ENCODE measurements around the gene PSMB11.
A peak's percentile ranks its signal among the peaks of the same experiment; 100 is the strongest.

The PSMB11 gene

GRCh38 chr14:23033801-23034497 lies 8.1 kb upstream of the PSMB11 start:
- Histone ChIP-seq H3K4me1 (peaks cover 9% of the 10 kb centered on the region), H3K4me2 (ENCODE audit: low read length) (peak overlapping the region; percentile 95), H3K4me3 (ENCODE audit: low read depth, low read length) (peak overlapping the region; percentile 93), H3K36me3 (ENCODE audit: control insufficient read depth, insufficient read depth, low read length) (no peaks in the 10 kb centered on the region), H3K27me3 (ENCODE audit: control insufficient read depth, insufficient read depth, low read length) (no peaks in the 10 kb centered on the region), H3K27ac (peak overlapping the region; percentile 96), H2AFZ (peak overlapping the region; percentile 87), H3K79me2 (peaks cover 24% of the 10 kb centered on the region), H3K9me3 (ENCODE audit: control insufficient read depth, low read length) (no peaks in the 10 kb centered on the region), H3K9ac (peak overlapping the region; percentile 70)
- no peak for TF ChIP-seq CTCF (IDR thresholded peaks at IDR 0.05)

GRCh38 chr14:23034498-23035302 lies 7.3 kb upstream of the PSMB11 start, which contains the start of gene PSMB5:
TSS of gene PSMB5 (minus strand) at chr14:23034900. CDS start at chr14:23034881, 19 bp downstream.
- Histone ChIP-seq H3K4me2 (ENCODE audit: low read length) (peak within 1 kb of the TSS; percentile 95), H3K36me3 (ENCODE audit: control insufficient read depth, insufficient read depth, low read length) (no peaks in the 10 kb centered on the region), H3K27ac (peak within 1 kb of the TSS; percentile 96), H3K27me3 (ENCODE audit: control insufficient read depth, insufficient read depth, low read length) (no peaks in the 10 kb centered on the region), H3K4me3 (ENCODE audit: low read depth, low read length) (peak within 1 kb of the TSS; percentile 93), H3K79me2 (peaks cover 18% of the 10 kb centered on the region), H3K4me1 (peaks cover 9% of the 10 kb centered on the region), H3K9ac (peak within 1 kb of the TSS; percentile 70), H3K9me3 (ENCODE audit: control insufficient read depth, low read length) (no peaks in the 10 kb centered on the region), H2AFZ (peak within 1 kb of the TSS; percentile 87)
- TF ChIP-seq CTCF (IDR thresholded peaks at IDR 0.05): peak; percentile 6

- Histone ChIP-seq H2AFZ (peak overlapping the region; percentile 87), H3K27me3 (ENCODE audit: control insufficient read depth, insufficient read depth, low read length) (no peaks in the 10 kb centered on the region), H3K9ac (no peak overlapping the region), H3K4me2 (ENCODE audit: low read length) (peak overlapping the region; percentile 95), H3K4me1 (peaks cover 9% of the 10 kb centered on the region), H3K36me3 (ENCODE audit: control insufficient read depth, insufficient read depth, low read length) (no peaks in the 10 kb centered on the region), H3K4me3 (ENCODE audit: low read depth, low read length) (peak overlapping the region; percentile 93), H3K9me3 (ENCODE audit: control insufficient read depth, low read length) (no peaks in the 10 kb centered on the region), H3K27ac (peak overlapping the region; percentile 96), H3K79me2 (peaks cover 18% of the 10 kb centered on the region)
- no peak for TF ChIP-seq CTCF (IDR thresholded peaks at IDR 0.05)
Observed at GRCh38 chr14:23035303-23036144, 6.5 kb upstream of the PSMB11 start.

- Histone ChIP-seq H3K4me3 (ENCODE audit: low read depth, low read length) (no peak overlapping the region), H3K27ac (no peak overlapping the region), H2AFZ (no peak overlapping the region), H3K27me3 (ENCODE audit: control insufficient read depth, insufficient read depth, low read length) (no peaks in the 10 kb centered on the region), H3K9ac (no peak overlapping the region), H3K4me1 (no peaks in the 10 kb centered on the region), H3K9me3 (ENCODE audit: control insufficient read depth, low read length) (no peaks in the 10 kb centered on the region), H3K79me2 (no peaks in the 10 kb centered on the region), H3K4me2 (ENCODE audit: low read length) (no peak overlapping the region), H3K36me3 (ENCODE audit: control insufficient read depth, insufficient read depth, low read length) (no peaks in the 10 kb centered on the region)
- no peak for TF ChIP-seq CTCF (IDR thresholded peaks at IDR 0.05)
Observed at GRCh38 chr14:23040100-23040499, 1.9 kb upstream of the PSMB11 start.

All from parathyroid adenoma (tissue), 2 donors.